BLaER1 treated with 17β-estradiol and CSF1 and Interleukin-3, amounts not matched to agents 10 nM and 100 nM (cell line): ENCODE measurements around the gene GLIS1.
"Not testable (repeated sequence)": the region's sequence is repeated elsewhere in the genome, so short reads cannot be mapped to it uniquely, and the experiment has no call there.

Experiments
- H3K27ac ChIP-seq, 11 experiments: shearing (Covaris generic); formaldehyde crosslinking; 2 replicates each; pipeline ENCODE4 v1.8.1; 2022
- H3K27me3 ChIP-seq, 11 experiments: shearing (Covaris generic); formaldehyde crosslinking; 2 replicates each; pipeline ENCODE4 v1.8.1; 2022
- H3K36me3 ChIP-seq, 11 experiments: shearing (Covaris generic); formaldehyde crosslinking; 2 replicates each; pipeline ENCODE4 v1.8.1; 2022
- H3K4me1 ChIP-seq, 10 experiments: shearing (Covaris generic); formaldehyde crosslinking; 2 replicates each; pipeline ENCODE4 v1.8.1; 2022
- H3K4me2 ChIP-seq, 11 experiments: shearing (Covaris generic); formaldehyde crosslinking; 2 replicates each; pipeline ENCODE4 v1.8.1; 2022
- H3K4me3 ChIP-seq, 10 experiments: shearing (Covaris generic); formaldehyde crosslinking; 2 replicates each; pipeline ENCODE4 v1.8.1; 2022
- H3K9ac ChIP-seq, 11 experiments: shearing (Covaris generic); formaldehyde crosslinking; 2 replicates each; pipeline ENCODE4 v1.8.1; 2022
- H3K9me3 ChIP-seq, 11 experiments: shearing (Covaris generic); formaldehyde crosslinking; replicated peaks in 1 of 11; 2 replicates each; pipeline ENCODE4 v1.8.1; 2022
- H4K20me1 ChIP-seq, 11 experiments: shearing (Covaris generic); formaldehyde crosslinking; 2 replicates each; pipeline ENCODE4 v1.8.1; 2022
- Cebpa-rat ChIP-seq, 11 experiments: shearing (Covaris generic); IDR thresholded peaks; 2 replicates each; pipeline ENCODE4 v1.8.1; 2022

GLIS1 gene

GRCh38 chr1:53557369-53557768, 181.6 kb downstream of the GLIS1 start:
- H3K4me1 ChIP-seq: peaks cover 0 to 18% (median 8%) of the 10 kb centered on the region in 10 experiments; a peak in 14 of 20 replicates
- H3K9me3 ChIP-seq: no peaks in the 10 kb centered on the region
- H3K9ac ChIP-seq: no peak overlapping the region
- no peaks in the 10 kb centered on the region for H3K36me3 ChIP-seq
- H4K20me1 ChIP-seq: peaks cover 0 to 8% (median 0%) of the 10 kb centered on the region in 11 experiments; a peak in 3 of 22 replicates
- H3K27ac ChIP-seq: no peak overlapping the region
- H3K27me3 ChIP-seq: peaks cover 0 to 11% (median 3%) of the 10 kb centered on the region in 11 experiments; a peak in 6 of 22 replicates
- no peak for TF ChIP-seq Cebpa-rat (IDR thresholded peaks at IDR 0.05)
- no peak overlapping the region for H3K4me3 ChIP-seq
- no peak overlapping the region for H3K4me2 ChIP-seq

DNA sequence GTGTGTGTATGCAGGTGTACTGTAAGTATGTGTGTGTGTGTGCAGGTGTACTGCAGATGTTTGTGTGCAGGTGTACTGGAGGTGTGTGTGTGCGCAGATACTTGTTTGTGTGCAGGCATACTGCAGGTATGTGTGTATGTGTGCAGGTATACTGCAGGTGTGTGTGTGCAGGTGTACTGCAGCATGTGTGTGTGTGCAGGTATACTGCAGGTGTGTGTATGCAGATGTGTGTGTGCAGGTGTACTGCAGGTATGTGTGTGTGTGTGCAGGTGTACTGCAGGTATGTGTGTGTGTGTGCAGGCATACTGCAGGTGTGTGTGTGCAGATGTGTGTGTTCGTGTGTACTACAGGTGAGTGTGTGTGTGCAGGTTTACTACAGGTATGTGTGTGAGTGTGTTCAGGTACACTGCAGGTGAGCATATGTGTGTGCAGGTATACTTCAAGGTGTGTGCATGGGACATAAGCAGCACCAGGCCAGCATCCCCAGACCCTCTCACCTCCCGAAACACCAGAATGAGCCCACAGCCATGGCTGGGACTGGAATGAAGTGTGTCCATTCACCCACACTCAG, 182.2 kb downstream of the GLIS1 start:
- Histone ChIP-seq H3K4me1 (peaks cover 0 to 24% (median 7%) of the 10 kb centered on the region in 10 experiments; a peak in 9 of 20 replicates), H3K36me3 (no peaks in the 10 kb centered on the region), H3K9me3 (no peaks in the 10 kb centered on the region), H3K4me3 (no peak overlapping the region), H3K9ac (no peak overlapping the region), H4K20me1 (peaks cover 0 to 10% (median 0%) of the 10 kb centered on the region in 11 experiments; a peak in 3 of 22 replicates), H3K4me2 (no peak overlapping the region), H3K27ac (no peak overlapping the region), H3K27me3 (peaks cover 0 to 11% (median 4%) of the 10 kb centered on the region in 11 experiments; a peak in 6 of 22 replicates)
- TF ChIP-seq Cebpa-rat (IDR thresholded peaks at IDR 0.05): no peak

- H3K36me3 ChIP-seq, H3K9me3 ChIP-seq, H3K4me2 ChIP-seq, H3K27ac ChIP-seq, H3K4me3 ChIP-seq, H3K9ac ChIP-seq: not testable (repeated sequence)
- H3K27me3 ChIP-seq: peaks cover 0 to 11% (median 4%) of the 10 kb centered on the region in 11 experiments; a peak in 6 of 22 replicates
- peaks cover 0 to 14% (median 0%) of the 10 kb centered on the region in 11 experiments; a peak in 3 of 22 replicates for H4K20me1 ChIP-seq
- H3K4me1 ChIP-seq: peaks cover 0 to 24% (median 7%) of the 10 kb centered on the region in 10 experiments; a peak in 9 of 20 replicates
Measured at GRCh38 chr1:53555620-53556326, 183.2 kb downstream of the GLIS1 start.

GRCh38 chr1:53554592-53555305, 184.2 kb downstream of the GLIS1 start:
- no peak for TF ChIP-seq Cebpa-rat (IDR thresholded peaks at IDR 0.05)
- Histone ChIP-seq H3K4me2 (peak overlapping the region in 7 of 11 experiments; percentile 10 to 52 (median 14); a peak in 10 of 22 replicates), H4K20me1 (peaks cover 0 to 14% (median 0%) of the 10 kb centered on the region in 11 experiments; a peak in 3 of 22 replicates), H3K9me3 (no peaks in the 10 kb centered on the region), H3K4me3 (no peak overlapping the region), H3K9ac (no peak overlapping the region), H3K27ac (no peak overlapping the region), H3K36me3 (no peaks in the 10 kb centered on the region), H3K27me3 (peaks cover 0 to 11% (median 4%) of the 10 kb centered on the region in 11 experiments; a peak in 6 of 22 replicates), H3K4me1 (peaks cover 0 to 24% (median 7%) of the 10 kb centered on the region in 10 experiments; a peak in 9 of 20 replicates)

DNA sequence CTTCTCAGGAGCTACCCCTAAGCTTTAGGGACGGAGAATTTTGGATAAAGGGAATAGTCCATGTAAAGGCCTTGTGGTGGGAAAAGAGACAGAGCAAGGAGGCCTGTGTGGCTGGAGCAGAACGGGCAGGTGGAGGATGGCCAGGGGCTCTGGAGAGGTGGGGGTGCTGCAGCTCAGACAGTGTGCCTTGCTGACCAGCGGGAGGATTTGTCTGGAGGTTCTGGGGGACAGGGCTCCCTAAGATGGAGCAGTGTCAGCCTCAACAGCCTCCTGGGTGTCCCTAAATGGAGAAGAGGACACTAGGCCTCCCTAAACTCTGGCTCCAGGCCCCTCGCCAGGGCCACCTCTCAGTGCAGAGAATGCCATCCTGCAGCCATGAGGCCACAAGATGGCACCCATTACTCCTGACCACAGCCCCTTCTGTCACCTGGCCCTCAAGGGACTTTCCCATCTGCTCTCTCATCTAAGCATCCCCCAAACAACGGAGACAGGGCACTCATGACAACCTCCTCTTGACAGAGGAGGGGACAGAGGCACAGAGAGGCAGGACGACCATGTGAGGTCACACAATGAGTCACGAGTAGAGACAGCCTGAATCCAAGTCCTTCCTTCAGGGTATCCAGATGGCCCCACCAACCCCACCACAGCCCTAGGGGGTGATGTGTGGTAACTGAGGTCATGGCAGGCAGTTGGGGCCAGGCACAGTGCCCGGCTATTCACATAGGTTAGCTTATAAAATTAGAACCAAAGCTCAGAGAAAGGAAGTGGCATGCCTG, 185.0 kb downstream of the GLIS1 start:
- H4K20me1 ChIP-seq: peaks cover 0 to 14% (median 0%) of the 10 kb centered on the region in 11 experiments; a peak in 3 of 22 replicates
- H3K27ac ChIP-seq: no peak overlapping the region
- H3K9me3 ChIP-seq: no peaks in the 10 kb centered on the region
- no peak overlapping the region for H3K4me3 ChIP-seq
- no peak overlapping the region for H3K9ac ChIP-seq
- no peaks in the 10 kb centered on the region for H3K36me3 ChIP-seq
- peaks cover 0 to 11% (median 4%) of the 10 kb centered on the region in 11 experiments; a peak in 6 of 22 replicates for H3K27me3 ChIP-seq
- H3K4me1 ChIP-seq: peaks cover 0 to 24% (median 7%) of the 10 kb centered on the region in 10 experiments; a peak in 9 of 20 replicates
- no peak for TF ChIP-seq Cebpa-rat (IDR thresholded peaks at IDR 0.05)
- H3K4me2 ChIP-seq: peak overlapping the region in 7 of 11 experiments; percentile 10 to 52 (median 14); a peak in 9 of 22 replicates

- no peaks in the 10 kb centered on the region for H3K36me3 ChIP-seq
- no peaks in the 10 kb centered on the region for H3K9me3 ChIP-seq
- peak overlapping the region in 2 of 11 experiments; percentile 2 to 29; a peak in 2 of 22 replicates for H3K4me2 ChIP-seq
- H3K9ac ChIP-seq: no peak overlapping the region
- no peak overlapping the region for H3K27ac ChIP-seq
- no peak overlapping the region for H3K4me3 ChIP-seq
- peaks cover 0 to 24% (median 7%) of the 10 kb centered on the region in 10 experiments; a peak in 9 of 20 replicates for H3K4me1 ChIP-seq
- peaks cover 0 to 14% (median 0%) of the 10 kb centered on the region in 11 experiments; a peak in 3 of 22 replicates for H4K20me1 ChIP-seq
- TF ChIP-seq Cebpa-rat (IDR thresholded peaks at IDR 0.05): no peak
- peaks cover 0 to 11% (median 4%) of the 10 kb centered on the region in 11 experiments; a peak in 6 of 22 replicates for H3K27me3 ChIP-seq
Measured at GRCh38 chr1:53552981-53553733, 185.8 kb downstream of the GLIS1 start.

DNA sequence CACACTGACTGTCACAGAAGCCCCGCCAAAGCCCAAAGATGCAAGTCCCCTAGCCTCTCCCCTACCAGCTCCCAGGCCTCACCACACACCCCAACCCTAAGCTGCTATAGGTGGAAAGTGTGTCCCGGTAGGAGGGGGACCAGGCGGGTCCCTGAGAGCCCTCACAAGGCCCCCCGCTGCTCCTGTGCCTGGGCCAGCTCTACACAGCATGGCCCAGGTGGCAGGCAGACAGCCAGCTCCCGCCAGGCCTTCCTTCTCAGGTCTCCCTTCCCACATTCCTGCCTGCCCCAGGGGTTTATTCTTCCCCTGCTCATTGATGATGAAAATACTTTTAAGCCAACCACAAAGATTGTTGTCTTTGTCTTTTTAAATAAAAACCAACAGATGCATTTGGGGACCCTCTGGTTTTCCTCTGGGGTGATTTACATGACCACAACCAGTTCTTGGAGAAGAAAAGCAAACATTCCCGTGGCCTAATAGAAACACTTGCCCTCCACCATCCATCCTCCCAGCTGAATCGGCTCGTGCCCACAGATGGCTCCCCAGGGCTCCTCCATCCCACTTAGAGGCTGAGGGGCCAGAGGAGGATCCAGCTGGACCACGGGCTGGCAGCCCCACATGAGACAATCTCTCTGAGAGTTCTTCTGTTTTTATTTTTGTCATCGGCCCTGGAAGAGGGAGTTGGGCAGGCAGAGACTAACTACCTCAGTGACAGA, 186.7 kb downstream of the GLIS1 start:
- H3K9me3 ChIP-seq: no peaks in the 10 kb centered on the region
- peak overlapping the region in 6 of 11 experiments; percentile 2 to 29 (median 12); a peak in 7 of 22 replicates for H3K4me2 ChIP-seq
- H3K27me3 ChIP-seq: peaks cover 0 to 11% (median 4%) of the 10 kb centered on the region in 11 experiments; a peak in 6 of 22 replicates
- H4K20me1 ChIP-seq: peaks cover 0 to 14% (median 0%) of the 10 kb centered on the region in 11 experiments; a peak in 3 of 22 replicates
- H3K4me1 ChIP-seq: peaks cover 0 to 24% (median 7%) of the 10 kb centered on the region in 10 experiments; a peak in 9 of 20 replicates
- no peak for TF ChIP-seq Cebpa-rat (IDR thresholded peaks at IDR 0.05)
- no peak overlapping the region for H3K27ac ChIP-seq
- H3K4me3 ChIP-seq: no peak overlapping the region
- H3K36me3 ChIP-seq: no peaks in the 10 kb centered on the region
- peak overlapping the region in 1 of 11 experiments; percentile 24; a peak in 1 of 22 replicates for H3K9ac ChIP-seq
